Stimulated activated CD4-positive, alpha-beta T cell treated with anti-CD3 and anti-CD28 coated beads, Interleukin-1b, Interleukin-23, amount 100 ng/mL, for 24 hours (primary cell): ENCODE results near the gene ARHGAP27.

Experiments used
- DNase-seq, 4 experiments: peaks; one replicate each; pipeline ENCODE4 v3.0.0-alpha.2; 2020; ENCODE audit warnings: low read depth in 4 of 4, low spot score in 1 of 4

The ARHGAP27 gene

DNA sequence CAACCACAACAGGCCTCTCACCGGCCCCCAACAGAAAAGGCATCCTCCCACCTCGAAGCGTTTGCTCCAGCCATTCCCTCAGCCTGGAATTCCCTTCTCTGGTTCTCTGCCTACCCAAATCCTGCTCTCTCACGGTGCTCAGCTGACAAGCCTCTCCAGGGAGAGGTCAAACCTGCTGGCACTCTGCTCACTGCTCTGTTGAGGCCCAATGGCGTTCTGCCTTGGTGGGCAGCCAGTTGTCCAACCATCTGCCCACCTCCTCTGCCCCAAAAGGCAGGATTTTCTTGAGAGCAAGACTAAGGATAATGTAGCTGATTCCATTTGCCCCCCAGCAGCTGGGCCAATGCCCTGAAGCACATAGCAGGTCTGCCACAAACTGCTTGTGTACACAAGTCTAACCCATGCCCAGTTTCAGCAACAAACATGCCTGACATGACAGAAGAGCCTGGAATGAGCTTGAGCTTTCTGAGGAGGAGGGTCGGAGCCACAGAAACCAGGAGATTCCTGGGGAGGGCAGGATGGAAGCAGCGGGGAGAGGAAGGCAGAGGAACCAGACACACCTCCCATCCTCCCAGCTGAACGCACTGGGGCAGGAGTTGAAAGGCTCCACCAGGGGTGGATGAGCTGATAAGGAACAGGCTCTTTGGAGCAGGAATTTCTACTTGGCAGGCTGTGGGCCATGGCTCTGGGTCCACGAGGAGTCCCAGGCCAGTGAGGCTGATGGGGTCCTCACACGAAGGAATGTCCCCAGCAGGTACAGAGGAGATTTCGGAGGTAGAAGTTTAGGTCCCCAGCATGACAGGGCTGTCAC, 23.9 kb downstream of the ARHGAP27 start:
- no peak for DNase-seq

DNA sequence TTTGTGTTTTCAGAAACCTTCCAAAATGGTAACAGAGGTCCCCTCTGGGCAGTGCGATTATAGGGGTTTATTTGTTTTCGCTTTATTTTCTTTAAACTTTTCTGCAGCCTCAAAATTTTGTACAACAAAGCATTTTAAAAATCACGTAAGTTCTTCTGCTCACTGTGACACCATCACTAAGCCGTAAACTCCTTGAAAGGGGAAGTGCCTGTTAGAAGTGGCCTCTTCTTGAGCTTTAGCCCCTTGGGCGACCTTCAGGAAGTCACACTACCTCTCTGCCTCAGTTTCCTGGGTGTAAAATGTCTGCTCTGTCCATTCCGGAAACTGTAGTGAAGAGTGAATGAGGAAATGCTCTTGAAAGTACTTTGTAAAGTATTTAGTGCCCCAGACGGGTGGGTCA, 26.6 kb downstream of the ARHGAP27 start:
- DNase-seq: no peak

DNA sequence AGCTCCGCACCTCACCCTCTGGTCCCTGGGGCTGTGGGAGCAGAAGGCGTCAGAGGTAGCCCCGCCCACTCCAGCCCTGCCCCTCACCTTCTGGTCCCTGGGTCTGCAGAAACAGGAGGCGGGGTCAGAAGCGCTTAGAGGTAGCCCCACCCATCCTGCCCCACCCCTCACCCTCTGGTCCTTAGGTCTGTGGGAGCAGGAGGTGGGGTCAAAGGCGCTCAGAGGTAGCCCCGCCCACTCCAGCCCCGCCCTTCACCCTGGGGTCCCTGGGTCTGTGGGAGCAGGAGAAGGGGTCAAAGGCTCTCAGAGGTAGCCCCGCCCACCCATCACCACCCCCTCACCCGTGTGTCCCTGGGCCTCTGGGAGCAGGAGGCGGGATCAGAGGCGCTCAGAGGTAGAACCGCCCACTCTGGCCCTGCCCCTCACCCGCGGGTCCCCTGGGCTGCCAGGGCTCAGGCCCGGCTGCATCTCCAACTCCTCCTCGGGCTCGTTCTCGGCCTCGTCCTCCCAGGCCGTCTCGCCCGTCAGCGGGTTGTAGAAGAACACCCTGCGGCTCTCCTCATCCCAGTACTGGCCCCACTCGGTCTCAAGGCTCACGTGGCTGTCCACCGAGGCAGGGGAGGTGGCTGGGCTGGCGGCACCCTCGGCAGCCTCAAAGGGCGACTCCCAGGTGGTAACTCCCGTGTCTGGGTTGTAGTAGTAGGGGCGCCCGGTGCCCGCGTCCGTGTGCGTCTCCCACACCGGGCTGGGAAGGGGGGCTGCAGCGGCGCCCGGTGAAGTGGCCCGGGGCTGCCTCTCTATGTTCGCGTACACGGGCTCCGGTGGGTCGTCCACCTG, 27.2 kb downstream of the ARHGAP27 start:
- no peak for DNase-seq

DNA sequence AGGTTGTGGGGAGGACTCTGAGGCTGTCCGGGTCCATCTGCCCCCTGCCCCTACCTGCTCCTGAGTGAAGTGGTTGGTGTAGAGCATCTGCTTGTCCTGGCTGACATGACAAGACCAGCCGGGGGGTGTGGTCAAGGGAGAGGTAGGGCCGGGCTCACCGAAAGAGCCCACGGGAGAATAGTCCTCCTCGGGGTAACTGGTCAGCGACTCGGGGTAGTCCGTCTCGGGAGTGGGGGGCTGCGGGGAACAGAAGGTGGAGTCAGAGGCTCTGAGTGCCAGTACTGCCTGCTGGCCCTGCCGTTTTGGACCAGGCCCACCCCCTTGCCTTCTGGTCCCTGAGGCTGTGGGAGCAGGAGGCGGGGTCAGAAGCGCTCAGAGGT, 27.8 kb downstream of the ARHGAP27 start:
- DNase-seq: no peak

DNA sequence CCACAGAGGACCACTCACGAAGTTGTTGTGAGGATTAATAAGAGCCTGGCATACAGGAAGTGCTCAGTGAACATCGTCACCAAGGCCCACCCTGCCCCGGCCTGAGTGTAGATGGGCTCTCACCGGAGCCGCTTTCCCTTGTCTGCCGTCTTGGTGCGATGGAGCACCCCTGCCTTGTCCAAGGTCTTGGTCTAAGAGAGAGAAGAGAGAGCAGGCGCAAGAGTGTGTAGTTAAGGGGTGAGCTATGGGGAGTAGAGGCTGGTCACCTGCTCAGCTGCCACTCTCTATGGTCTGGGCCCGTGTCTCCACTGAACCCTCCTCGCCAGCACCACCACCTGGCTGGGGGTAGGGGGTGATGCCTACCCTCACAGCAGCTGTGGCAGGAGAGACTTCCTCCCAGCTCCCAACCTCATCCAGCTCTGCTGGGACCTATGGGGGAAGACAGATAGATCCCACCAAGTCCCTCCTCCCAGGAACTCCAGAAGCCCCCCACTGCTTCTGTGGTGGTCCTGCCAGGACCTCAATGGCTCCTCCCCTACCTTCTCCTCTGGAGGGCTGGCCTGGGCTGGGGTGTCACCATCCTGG, 28.7 kb downstream of the ARHGAP27 start:
- no peak for DNase-seq

DNA sequence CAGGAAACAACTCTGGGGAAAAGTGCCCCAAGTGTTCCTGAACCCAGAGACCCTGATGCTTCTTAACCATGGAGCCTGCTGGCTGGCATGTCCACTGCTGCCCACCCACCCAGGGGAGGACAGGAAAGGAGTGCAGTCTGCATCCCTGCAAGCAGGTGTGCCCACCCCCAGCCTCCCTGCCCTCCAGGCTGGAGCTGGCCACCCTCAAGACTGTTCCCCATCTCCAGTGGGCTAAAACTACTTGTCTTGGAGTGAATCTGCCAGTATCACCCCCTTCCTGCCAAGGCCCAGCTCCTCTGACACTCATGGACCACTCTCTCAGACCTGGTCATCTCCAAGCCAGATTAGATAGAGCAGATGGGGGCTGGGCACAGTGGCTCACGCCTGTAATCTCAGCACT, 29.8 kb downstream of the ARHGAP27 start:
- DNase-seq: no peak

DNA sequence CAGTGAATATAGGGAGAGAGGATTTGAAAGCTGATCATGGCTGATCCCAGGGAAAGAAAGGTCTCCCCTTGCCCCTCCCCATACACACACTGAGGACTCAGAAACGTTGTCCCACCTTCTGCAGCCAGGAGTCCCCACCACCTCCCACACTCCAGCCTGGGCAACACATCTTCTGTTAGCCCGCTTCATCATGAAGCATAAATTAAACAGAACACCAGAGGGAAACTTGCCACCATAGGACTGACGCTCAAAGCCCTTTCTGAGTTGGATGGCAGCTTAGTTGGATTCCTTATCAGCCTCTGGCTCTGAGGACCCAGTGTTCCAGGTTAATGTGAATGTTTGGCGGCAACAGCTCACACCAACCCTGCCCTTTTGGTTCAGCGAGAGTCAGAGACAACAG, 33.9 kb downstream of the ARHGAP27 start:
- DNase-seq: no peak

DNA sequence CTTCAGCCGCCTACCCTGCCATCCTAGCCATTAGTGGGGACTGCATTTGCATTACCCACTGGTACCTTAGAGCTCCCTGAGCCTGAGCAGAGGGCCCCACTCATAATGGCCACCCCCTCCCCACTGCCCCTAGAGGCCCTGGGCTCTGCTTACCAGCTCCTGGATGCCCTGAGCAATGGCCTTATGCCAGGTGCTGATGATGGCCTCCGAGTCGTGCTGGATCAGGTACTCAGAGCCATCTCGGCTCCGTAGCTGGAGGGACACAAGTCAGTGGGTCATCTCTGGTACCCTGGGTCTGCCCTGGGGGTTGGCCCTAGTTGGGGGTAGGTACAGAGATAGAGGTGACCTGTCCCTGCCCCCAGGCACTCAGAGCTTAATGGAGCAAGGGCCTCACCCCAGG, 34.9 kb downstream of the ARHGAP27 start:
- no peak for DNase-seq

DNA sequence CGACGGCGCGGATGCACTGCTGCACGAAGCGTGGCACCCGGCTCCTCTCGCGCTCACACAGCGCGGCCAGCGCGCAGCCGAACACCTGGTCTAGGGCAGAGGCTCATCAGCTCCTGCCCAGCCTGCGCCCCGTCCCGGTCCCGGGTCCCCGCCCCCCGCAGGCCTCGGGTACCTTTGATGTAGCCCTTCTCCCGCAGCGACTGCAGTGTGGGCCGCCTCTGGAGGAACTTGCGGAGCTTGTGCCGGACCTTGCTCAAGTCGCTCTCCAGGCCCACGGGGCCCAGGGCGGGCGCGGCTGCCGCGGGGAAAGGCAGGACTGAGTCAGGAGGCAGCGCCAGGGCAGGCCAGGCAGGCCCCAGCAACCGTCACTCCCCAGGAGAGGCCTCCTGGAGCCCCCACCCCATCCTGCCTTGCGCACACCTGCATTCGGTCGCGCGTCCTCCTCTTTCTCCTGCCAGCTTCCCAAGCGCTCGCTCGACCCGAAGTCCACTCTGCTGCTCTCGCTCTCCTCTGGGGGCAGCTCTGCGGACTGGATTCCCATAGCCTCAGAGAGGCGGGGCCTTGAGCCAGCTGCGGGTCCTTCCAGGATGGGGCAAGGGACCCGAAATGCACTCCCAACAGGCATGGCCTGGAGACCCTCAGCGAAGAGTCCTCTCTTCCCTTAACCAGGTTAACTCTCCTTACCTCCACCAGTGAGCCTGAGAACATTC, 36.0 kb downstream of the ARHGAP27 start:
- no peak for DNase-seq

DNA sequence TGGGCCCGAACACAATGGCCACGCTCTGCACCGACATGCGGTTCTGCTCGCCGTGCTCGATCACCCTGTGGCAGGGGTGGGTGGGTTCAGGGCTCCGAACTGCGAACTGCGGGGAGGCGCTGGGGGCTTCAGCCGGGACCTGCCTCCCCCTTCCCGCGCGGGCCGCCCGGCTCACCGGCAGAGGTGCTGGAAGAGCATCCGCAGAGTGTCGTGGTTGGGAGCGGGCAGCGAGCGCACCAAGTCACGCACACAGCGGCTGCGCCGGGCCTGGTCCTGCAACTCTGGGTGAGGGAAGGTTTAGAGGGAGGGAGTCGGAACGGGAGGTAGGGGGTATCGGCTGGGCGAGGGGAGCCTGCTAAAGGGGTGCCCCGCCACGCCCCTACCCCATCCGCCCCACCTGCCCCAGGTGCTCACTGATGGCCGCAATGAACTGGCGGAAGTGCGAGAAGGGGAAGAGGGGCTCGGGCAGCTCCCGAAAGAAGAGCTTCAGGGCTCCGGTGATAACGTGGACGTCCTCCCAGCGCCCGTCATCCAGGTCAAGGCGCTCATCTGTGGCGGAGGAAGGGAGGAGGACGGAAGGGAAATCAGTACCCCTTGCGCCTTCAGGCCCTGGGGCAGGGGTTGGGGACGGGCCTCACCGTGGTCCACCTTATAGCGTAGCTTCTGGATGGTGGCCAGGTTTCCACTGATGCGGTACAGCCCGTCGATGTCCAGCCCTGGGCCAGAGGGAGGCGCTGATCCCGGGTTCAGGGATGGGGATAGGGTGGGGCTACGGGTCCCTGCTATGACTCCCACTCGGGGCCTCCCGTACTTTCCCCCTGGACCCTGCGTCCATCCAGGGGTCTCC, 36.9 kb downstream of the ARHGAP27 start:
- no peak for DNase-seq

DNA sequence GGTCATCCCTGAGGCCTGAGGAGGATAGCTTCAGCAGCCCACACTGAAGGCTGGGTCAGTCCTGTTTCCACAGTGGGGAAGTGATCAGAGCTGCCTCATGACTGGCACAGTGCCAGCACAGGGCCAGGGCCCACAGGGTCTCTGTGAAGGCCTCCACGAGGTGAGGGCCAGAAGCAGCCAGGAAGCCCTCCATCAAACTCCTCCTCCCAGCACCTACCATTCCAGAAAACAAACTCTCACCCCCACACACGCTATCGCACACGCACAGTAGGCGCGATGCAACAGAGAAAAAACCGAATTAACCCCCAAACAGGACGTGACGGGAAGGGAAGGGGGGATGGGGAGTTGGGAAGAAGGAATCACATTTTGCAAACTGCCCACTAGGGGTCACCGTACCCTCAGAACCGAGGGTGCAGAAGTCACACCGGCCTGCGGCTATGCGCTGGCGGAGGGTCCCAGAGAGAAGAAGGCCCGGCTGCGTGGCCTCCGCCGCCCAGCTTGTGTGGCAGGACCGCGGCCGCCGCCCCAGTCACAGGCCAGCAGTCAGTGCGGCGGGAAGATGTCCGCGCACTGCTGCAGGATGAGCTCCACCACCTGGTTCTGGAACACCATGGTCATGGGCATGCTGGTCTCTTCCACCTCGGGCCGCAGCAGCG, 37.6 kb downstream of the ARHGAP27 start:
- DNase-seq: no peak

DNA sequence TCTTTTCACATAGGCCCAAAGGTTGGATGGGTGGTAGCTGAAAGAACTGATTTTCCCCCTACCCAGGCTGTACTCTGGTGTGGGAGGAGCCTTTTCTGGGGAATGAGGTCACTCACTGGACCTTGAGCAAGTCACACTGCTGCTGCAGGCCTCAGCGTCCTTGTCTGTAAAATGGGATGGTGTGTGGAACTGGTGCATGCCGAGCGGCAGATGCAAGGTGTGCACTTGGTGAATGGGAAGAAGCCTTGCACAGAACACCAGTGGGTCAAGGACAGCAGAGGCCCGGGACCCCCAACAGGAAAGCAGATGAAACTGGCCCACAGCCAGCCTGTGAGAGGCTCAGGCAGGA, 38.1 kb downstream of the ARHGAP27 start:
- no peak for DNase-seq

DNA sequence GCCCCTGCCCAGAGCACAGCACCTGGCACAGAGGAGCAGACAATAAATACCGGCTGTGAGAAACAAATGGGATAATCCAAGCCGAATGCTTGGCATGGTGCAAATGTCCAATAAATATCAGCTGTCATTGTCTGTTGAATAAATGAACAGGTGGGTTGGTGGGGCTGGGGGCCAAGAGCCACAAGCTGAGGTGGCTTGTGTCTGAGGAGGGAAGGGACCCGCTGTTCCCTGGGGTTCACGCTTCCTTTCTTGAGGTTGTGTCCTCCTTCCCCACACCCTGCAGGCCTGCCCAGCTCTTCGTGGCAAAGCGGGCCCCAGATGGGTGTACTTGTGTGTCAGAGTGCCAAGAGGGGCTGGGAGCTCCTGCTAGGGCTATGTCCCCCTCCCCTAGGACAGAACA, 38.6 kb downstream of the ARHGAP27 start:
- DNase-seq: no peak

DNA sequence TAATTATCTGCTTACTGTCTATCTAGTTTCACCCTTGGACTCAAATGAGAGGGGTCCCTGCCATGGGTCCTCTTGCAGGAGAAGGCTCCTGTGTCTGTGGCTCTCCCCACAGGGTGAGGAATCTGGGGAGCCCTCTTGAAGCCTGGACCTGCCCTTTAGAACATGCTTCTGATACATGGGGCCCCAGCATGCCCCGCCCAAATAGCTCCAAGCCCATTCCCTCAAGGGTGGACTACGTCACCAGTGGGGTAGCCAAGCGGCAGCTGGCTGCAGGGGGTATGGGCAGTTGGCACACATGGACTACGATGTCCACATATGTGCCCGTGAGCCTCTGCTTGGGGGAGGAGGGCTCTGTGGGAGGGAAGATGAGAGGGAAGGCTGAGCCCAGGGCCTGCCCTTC, 39.3 kb downstream of the ARHGAP27 start:
- DNase-seq: no peak

DNA sequence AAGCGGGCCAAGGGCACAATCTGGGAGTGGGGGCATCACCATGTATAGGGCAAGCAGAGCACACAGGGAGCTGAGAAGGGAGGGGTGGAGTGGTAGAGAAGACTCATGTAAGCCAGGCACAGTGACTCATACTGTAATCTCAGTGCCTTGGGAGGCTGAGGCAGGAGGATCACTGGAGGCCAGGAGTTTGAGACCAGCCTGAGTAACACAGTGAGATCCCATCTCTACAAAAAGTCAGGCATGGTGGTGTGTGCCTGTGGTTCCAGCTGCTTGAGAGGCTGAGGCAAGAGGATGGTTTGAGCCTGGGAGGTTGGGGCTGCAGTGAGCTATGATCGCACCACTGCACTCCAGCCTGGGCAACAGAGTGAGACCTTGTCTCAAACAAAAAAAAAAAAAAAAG, 40.8 kb downstream of the ARHGAP27 start:
- no peak for DNase-seq

DNA sequence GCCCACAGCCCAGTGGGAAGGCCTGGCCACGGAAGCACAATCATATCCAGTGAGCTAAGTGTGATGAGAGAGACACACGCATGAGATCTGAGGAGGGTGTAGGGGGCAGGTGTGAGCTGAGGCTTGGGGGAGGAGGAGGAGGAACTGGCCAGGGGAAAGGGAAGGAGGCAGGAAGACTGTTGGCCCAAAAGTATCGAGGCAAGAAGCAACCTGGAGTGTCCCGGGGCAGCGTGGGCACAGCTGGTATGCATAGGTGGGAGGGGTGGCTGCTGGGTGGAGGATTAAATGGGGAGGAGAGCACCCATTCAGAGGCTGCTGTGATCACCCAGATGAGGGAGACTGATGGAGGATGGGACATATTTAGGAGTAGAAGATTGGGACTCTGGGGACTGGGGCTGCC, 41.4 kb downstream of the ARHGAP27 start:
- DNase-seq: no peak

DNA sequence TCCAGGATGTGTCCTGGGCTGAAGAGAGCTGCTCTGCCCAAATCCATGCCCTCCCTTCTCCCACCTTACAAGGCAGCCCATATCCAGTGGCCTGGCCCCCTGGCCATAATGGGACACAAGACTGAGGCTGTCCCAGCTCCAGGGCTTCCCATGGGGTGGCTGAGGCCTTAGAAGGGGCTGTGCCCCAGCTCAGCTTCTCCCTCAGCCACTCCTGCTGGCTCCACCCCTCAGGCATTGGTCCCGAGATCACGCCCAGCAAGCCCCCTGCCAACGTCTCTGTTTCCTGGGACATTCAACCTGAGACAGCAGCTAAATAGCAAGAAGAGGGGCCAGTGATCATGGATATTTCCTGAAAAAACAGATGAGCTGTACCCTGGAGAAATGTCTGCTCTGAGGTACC, 43.3 kb downstream of the ARHGAP27 start:
- DNase-seq: no peak

DNA sequence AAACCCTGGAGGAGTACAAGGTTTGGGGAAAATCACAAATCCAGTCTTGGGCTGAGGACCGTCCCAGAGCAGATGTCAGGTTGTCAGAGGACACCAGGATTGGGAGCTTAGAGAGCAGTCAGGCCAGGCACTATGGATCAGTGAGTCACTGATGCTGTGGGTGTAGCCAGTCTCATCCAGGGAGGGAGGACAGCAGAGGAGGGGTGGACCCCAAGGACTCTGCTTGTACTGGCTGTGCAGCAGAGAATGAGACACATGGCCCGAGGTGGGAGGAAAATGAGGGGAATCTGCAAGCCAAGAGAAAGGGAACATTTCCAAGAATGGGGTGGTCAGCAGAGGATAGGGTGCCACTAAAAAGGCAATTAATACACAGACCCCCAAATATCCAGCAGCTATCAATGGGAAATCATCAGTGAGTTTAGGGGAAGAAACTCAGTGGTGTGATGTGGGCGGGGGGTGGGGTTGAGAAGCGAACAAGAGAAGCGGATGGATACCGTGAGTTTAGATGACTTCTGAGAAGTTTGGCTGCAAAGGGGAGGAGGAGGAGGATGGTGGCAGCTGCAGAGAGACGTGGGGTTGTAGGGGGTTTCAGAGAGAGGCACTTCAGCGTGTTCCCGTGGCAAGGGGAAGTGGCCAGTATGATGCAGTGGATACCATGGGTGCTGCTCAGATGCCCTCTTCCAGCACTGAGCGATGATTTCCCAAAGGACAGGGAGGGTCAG, 43.9 kb downstream of the ARHGAP27 start:
- DNase-seq: no peak

DNA sequence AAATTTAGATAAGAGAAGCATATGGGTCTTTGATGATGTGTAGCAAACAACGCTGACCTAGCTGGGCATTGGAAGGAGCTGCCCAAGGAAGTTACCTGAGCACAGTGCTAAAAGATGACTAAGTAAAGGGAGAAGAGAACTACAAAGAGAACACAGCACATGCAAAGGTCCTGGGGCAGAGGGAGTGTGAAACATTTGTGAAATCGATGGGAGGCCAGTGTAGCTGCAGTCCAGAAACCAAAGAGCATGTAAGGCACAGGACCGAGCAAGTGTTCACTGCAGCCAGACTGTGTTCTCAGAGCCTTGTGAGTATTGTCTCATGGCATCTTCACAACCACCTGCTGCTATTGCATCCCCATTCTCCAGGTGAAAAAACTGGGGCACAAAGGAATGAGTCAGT, 44.9 kb downstream of the ARHGAP27 start:
- DNase-seq: no peak

DNA sequence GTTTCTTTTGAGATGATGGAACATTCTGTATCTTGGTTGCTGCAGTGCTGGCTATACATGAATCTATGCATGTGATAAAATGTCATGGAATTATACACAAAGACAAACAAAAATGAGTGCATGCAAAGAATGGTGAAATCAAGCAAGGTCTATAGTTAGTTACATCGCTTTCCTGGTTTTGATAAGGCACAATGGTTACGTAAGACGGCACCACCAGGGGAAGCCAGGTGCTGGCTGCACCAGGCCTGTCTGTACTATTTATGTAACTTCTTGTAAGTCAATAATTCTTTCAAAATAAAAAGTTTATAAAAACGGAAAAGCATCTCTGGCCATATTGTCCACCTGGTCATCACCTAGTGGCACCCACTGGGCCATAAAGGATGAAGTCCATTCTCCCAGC, 46.5 kb downstream of the ARHGAP27 start:
- no peak for DNase-seq
